D721Med (cell line): ENCODE measurements around the gene ERVK3-1.

Source experiments
- DNase-seq: peaks from one replicate; pipeline ENCODE4 v3.0.0; 2011; ENCODE audit warnings: low spot score; ENCODE audit not compliant: insufficient read length
- FAIRE-seq: peaks from 2 replicates; lab custom pipeline; 2011; peaks lifted over from hg19 to GRCh38; lab: Jason Lieb, UNC
- CTCF ChIP-seq: IDR thresholded peaks from 2 replicates; pipeline ENCODE4 v1.5.1; 2012; ENCODE audit warnings: mild to moderate bottlenecking, control low read depth; ENCODE audit not compliant: insufficient read depth; ENCODE audit errors: missing control alignments

The ERVK3-1 gene

DNA sequence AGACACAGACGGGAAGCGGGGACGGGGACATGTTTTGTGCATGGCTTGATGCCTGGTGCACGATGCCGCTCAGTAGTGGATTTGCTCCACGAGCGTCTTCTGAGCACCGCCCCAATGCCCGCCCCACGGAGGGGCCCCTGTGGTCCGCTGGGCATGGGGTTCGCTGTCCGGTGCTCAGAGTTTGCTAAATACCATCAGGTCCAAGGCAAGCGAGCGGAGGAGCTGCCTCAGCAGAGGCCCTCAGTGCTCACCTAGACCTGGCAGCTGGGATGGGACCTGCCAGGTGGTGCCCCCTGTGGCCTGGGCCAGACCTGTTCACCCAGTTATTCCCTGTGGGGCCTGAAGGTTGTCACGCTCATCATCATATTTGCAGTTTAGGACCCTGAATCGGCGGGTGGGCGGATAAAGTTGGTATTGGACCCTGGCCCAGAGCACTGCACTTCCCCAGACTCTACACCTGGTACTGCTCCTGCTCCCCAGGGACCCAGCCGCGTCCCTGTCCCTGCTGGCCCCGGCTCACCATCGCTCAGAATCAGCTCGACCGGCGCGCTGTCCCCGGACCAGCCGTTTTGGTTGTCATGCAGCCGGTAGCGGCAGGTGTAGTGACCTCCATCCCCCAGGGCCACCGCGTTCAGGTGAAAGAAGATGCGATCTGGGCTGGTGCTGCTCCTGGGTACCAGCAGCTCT, 45.8 kb downstream of the ERVK3-1 start:
- TF ChIP-seq CTCF = no peak
- FAIRE-seq = no peak
- no peak for DNase-seq

DNA sequence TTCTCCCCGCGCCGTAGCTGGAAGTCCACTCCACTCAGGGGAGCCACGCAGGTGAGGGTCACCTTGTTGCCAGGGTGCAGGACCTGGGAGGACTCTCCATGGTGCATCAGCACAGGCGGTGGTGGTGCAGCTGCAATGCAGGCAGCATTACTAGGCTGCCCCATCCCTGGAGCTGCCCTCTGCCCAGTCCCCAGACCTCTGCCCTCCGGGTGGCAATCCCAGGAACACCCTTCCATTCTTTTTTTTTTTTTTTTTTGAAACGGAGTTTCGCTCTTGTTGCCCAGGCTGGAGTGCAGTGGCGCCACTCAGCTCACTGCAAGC, 46.3 kb downstream of the ERVK3-1 start:
- FAIRE-seq (no peak), DNase-seq (no peak)
- no peak for TF ChIP-seq CTCF

GRCh38 chr19:58351990-58352755, 47.0 kb downstream of the ERVK3-1 start:
- FAIRE-seq = no peak
- DNase-seq = no peak

DNA sequence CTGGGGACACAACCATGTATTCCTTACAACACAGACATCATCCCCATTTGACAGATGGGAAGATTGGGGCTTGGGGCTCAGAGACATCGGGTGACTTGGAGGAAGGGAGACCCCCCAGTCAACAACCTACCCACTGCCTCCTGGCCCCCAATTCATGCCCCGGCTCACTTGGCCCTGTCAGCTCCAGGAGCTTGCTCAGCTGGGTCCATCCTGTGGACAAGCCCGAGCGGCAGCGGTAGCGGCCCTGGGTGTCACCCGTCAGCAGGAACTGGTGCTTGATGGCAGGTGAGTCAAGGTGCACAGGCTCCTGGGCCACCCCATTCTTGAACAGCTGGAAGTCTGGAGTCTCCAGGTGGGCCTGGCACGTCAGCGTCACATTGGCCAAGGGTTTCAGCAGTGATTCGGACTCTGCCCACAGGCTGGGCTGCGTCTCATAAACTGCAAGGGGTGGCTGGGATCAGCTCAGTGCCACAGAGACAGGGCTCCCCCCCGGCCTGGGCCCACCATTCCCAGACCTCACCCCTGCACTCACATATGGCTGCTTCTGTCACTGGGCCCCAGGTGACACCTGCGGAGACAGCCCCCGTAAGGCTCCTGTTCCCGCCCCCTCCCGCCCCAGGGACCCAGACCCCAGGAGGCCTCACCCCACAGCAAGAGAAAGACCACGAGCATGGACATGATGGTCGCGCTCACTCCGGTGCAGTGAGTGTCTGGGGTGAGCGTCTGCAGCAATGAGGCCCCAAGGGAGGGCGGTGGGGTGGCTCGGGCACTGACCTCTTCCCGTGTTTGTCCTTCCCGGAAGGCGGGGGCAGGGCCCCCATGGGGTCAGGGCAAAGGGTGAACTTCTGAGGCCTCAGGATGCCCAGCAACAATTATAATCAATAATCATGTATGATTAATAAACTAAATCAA, 47.8 kb downstream of the ERVK3-1 start, which contains the start of gene A1BG:
Gene A1BG, minus strand, starts transcription at position 733 of the 912 bp plus-strand sequence. Its CDS starts 55 bp downstream, at position 678.
- TF ChIP-seq CTCF = no peak
- FAIRE-seq (no peak), DNase-seq (no peak)

More at GRCh38 chr19:58351990-58352755, 47.0 kb downstream of the ERVK3-1 start:
- TF ChIP-seq CTCF = no peak

DNA sequence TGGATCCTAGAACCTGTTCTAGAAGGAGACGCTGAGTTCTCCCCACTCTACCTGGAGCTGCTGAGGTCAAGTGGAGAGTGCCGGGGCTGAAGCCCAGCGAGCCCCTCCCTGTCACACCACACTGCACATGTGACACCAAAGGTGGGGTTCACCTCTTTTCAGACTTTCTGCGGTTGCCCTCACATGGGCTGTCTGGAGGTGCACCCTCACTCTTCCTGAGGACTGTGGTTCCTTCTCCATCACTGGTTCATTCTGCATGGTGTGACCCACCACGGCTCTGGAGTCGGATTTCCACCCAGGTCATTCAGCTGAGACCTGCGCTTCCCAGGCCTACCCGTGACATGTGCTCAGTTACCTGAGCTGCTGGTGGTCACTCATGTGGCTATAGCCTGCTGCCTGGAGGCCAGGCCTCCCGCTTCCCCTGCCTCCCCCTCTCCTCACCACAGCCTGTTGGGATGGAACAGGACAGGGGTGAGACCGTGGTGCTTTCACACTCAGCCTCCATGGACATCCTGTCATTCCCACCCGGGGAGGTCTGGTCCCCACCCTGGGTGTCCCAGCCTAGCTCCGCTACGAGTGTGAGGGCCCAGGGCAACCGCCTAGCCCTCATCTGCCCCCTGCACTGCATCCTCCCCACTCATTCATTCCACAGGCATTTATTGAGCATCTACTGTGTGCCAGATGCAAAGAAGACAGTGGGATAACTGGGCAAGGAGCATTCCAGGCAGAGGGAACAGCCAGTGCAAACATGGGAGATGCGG, 48.7 kb downstream of the ERVK3-1 start:
- FAIRE-seq (no peak), DNase-seq (no peak)
- no peak for TF ChIP-seq CTCF

DNA sequence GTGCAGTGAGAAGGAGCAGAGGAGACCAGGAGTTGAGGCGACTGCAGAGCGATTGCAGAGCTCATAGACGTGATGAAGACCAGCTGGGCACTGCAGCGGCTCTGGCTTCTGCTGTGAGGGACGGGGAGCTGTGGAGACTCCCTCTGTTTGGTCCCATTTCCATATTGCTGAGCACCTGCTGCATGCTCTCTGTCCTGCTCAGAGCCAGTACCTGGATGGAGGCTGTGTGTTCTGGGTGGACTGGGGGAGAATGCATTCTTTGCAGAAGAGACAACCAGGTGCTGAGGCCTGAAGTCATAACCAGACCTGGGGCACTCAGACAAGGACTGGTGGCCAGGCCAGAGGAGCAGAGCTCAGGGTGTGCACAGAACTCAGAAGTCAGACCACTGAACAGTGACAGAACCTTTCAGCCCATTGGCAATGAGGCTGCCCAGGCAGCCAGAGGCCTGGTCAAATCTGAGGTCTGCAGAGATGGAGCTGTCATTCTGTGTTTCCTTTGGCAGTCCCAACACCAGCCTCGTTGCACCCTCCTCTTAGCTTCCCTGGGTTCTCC, 49.4 kb downstream of the ERVK3-1 start:
- no peak for DNase-seq
- TF ChIP-seq CTCF = no peak
- FAIRE-seq = no peak
